ENCODE data around the gene EXOC2. TPM values are rescaled to one million over a fixed set of nuclear protein-coding genes. Genes with fewer than 3 reads are reported as not detected.

EXOC2 gene
- total RNA-seq, 2 experiments from 2014 or later = 34.5 to 34.9 TPM

GRCh38 chr6:537114-537513, 155.8 kb downstream of the EXOC2 start:
- no peak overlapping the region for H3K27ac Mint-ChIP-seq
- peaks cover 6% of the 10 kb centered on the region for H3K9me3 Mint-ChIP-seq (ENCODE audit: insufficient read depth)
- DNase-seq (no peak), ATAC-seq (no peak)
- H3K4me3 Mint-ChIP-seq = no peak overlapping the region
- no peaks in the 10 kb centered on the region for H3K4me1 Mint-ChIP-seq (ENCODE audit: low read depth)
- no peaks in the 10 kb centered on the region for H3K27me3 Mint-ChIP-seq (ENCODE audit: low read depth)
- CTCF ChIA-PET = no interaction called here
- H3K36me3 Mint-ChIP-seq (ENCODE audit: low read depth) = peaks cover 49% of the 10 kb centered on the region
- POLR2A ChIA-PET = no interaction called here

- ChIA-PET CTCF (interaction anchor here (0.7 to 1.2 kb wide), 2 partner anchors 138 to 141 kb away, joined by 3 read pairs; no protein-coding TSS in a partner anchor), POLR2A (interaction anchor here (1.1 kb wide), 1 partner anchor 131 kb away, joined by 3 read pairs; no protein-coding TSS in a partner anchor)
- H3K36me3 Mint-ChIP-seq (ENCODE audit: low read depth) = peaks cover 22% of the 10 kb centered on the region
- H3K27me3 Mint-ChIP-seq (ENCODE audit: low read depth) = no peaks in the 10 kb centered on the region
- no peak overlapping the region for H3K27ac Mint-ChIP-seq
- peaks cover 3% of the 10 kb centered on the region for H3K4me1 Mint-ChIP-seq (ENCODE audit: low read depth)
- ATAC-seq = no peak
- H3K4me3 Mint-ChIP-seq = no peak overlapping the region
- DNase-seq = no peak
- no peaks in the 10 kb centered on the region for H3K9me3 Mint-ChIP-seq (ENCODE audit: insufficient read depth)
These were observed 162.5 kb downstream of the EXOC2 start for GRCh38 chr6:530425-530824.

DNA sequence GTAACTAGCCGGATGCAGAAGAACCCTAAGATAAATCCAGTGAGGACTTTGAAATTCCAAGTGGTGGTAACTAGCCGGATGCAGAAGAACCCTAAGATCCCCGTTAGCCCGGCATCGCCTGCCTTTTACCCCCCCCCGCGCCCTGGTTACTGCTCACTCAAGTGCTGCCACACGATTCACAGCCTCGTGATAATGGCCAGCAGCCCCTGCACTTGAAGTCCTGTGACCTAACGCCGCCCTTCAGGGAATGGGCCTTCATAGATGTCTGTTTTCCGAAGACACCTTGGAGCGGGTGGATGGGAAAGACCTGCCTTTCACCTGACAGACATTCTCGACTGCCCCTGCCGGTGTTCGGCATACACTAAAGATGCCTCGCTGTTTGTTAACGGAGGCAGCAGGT, 163.9 kb downstream of the EXOC2 start:
- CTCF ChIA-PET = no interaction called here
- no peak overlapping the region for H3K27ac Mint-ChIP-seq

DNA sequence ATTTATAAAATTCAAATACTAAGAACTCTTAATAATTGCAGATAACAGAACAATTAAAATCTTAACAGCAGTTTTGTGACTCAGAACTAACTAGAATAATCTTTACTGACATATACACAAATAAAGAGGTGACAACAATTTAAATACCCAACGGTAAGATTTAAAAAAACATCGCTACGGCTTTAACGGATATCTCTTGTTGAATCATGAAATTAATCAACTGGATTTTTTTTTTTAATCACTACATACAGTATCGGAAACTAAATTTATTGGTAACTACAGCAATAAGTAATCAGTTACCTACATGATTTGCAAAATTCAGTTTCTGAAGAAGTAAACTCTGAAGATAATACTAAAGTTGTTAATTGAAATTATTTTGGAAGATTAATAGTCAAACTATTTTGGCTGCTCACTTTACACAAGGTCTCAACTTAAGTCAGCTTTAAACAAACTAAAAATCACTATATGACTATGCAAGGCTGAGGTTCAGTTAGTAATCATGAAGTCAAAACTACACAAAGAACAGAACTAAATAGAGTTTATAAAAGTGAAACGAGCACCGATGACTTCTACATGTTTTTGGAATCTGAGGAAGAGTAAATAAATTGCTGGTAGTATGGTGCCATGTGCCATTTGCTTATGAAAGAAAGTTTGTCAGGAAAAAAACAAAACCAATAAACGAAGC, 164.8 kb downstream of the EXOC2 start:
- ChIA-PET CTCF (no interaction called here), POLR2A (no interaction called here)
- no peak overlapping the region for H3K4me3 Mint-ChIP-seq
- peaks cover 17% of the 10 kb centered on the region for H3K36me3 Mint-ChIP-seq (ENCODE audit: low read depth)
- no peak for ATAC-seq
- H3K27me3 Mint-ChIP-seq (ENCODE audit: low read depth) = no peaks in the 10 kb centered on the region
- peaks cover 7% of the 10 kb centered on the region for H3K4me1 Mint-ChIP-seq (ENCODE audit: low read depth)
- H3K9me3 Mint-ChIP-seq (ENCODE audit: insufficient read depth) = no peaks in the 10 kb centered on the region
- no peak for DNase-seq
- H3K27ac Mint-ChIP-seq = no peak overlapping the region

More for the DNA sequence above, 163.9 kb downstream of the EXOC2 start:
- DNase-seq = no peak
- Mint-ChIP-seq H3K4me3 (no peak overlapping the region), H3K9me3 (ENCODE audit: insufficient read depth) (no peaks in the 10 kb centered on the region), H3K36me3 (ENCODE audit: low read depth) (peaks cover 20% of the 10 kb centered on the region), H3K27me3 (ENCODE audit: low read depth) (no peaks in the 10 kb centered on the region), H3K4me1 (ENCODE audit: low read depth) (peaks cover 7% of the 10 kb centered on the region)
- POLR2A ChIA-PET = no interaction called here
- ATAC-seq = no peak

DNA sequence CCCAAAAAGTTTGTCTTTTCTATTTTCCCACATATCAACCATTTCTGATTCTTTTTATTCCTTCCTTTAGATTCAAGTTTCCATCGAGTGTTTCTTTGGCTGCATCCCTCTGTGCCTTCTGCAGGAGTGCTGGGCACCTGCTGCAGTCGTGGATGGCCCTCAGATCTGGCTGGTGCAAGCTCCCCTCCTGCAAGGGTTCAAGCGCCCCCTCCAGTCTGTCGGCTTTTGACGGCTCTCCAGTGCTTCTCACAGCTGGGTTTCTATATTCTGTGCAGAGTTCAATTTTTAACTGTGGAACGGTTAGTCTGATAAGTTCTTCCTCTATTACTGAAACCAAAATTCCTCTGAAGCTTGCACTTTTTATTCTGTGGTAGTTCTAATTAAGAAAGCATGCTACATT, 168.1 kb downstream of the EXOC2 start:
- DNase-seq (peak; percentile 65), ATAC-seq (peak; percentile 60)
- H3K9me3 Mint-ChIP-seq (ENCODE audit: insufficient read depth) = peaks cover 3% of the 10 kb centered on the region
- H3K27me3 Mint-ChIP-seq (ENCODE audit: low read depth) = no peaks in the 10 kb centered on the region
- ChIA-PET CTCF (interaction anchor here (0.8 to 2.8 kb wide), 7 partner anchors 9 to 134 kb away, joined by 3 to 19 read pairs (median 3); partner anchors contain the start of gene IRF4), POLR2A (interaction anchor here (1.3 to 1.7 kb wide), 2 partner anchors 121 to 135 kb away, joined by 5 to 6 read pairs; no protein-coding TSS in a partner anchor)
- no peak overlapping the region for H3K4me3 Mint-ChIP-seq
- H3K36me3 Mint-ChIP-seq (ENCODE audit: low read depth) = peaks cover 30% of the 10 kb centered on the region
- H3K27ac Mint-ChIP-seq = no peak overlapping the region
- H3K4me1 Mint-ChIP-seq (ENCODE audit: low read depth) = peaks cover 6% of the 10 kb centered on the region

GRCh38 chr6:520820-521219, 172.1 kb downstream of the EXOC2 start:
- Mint-ChIP-seq H3K27ac (peak overlapping the region; percentile 40), H3K4me3 (no peak overlapping the region), H3K9me3 (ENCODE audit: insufficient read depth) (peaks cover 14% of the 10 kb centered on the region), H3K4me1 (ENCODE audit: low read depth) (peaks cover 6% of the 10 kb centered on the region), H3K27me3 (ENCODE audit: low read depth) (no peaks in the 10 kb centered on the region), H3K36me3 (ENCODE audit: low read depth) (peaks cover 41% of the 10 kb centered on the region)
- DNase-seq (no peak), ATAC-seq (no peak)
- ChIA-PET POLR2A (no interaction called here), CTCF (no interaction called here)

DNA sequence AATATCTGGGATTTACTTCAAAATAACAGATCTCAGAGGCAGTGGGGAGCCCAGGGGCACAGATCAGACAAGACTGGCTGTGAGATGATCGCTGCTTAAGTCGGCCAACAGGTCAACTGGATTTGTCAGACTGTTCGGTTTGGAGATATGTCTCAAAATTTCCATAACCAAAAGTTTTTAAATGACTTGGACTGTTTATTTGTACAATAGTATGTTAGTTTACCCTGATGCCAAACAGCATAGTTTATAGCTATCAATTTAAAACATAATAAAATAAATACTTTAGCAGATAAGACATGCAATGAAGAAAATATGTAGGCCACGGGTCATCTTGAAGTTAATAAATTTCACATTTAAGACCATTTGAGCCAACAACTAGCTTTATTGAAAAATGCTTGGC, 174.7 kb downstream of the EXOC2 start:
- ChIA-PET CTCF (interaction anchor here (1.1 to 1.9 kb wide), 6 partner anchors 18 to 330 kb away, joined by 3 to 6 read pairs (median 4); no protein-coding TSS in a partner anchor), POLR2A (interaction anchor here (1.2 kb wide), 1 partner anchor 19 kb away, joined by 3 read pairs; no protein-coding TSS in a partner anchor)
- no peak for ATAC-seq
- H3K4me3 Mint-ChIP-seq = no peak overlapping the region
- DNase-seq = no peak
- H3K9me3 Mint-ChIP-seq (ENCODE audit: insufficient read depth) = peaks cover 14% of the 10 kb centered on the region
- no peaks in the 10 kb centered on the region for H3K27me3 Mint-ChIP-seq (ENCODE audit: low read depth)
- H3K27ac Mint-ChIP-seq = no peak overlapping the region
- peaks cover 44% of the 10 kb centered on the region for H3K36me3 Mint-ChIP-seq (ENCODE audit: low read depth)
- peaks cover 23% of the 10 kb centered on the region for H3K4me1 Mint-ChIP-seq (ENCODE audit: low read depth)

- H3K27me3 Mint-ChIP-seq (ENCODE audit: low read depth) = no peaks in the 10 kb centered on the region
- peaks cover 14% of the 10 kb centered on the region for H3K9me3 Mint-ChIP-seq (ENCODE audit: insufficient read depth)
- peaks cover 40% of the 10 kb centered on the region for H3K36me3 Mint-ChIP-seq (ENCODE audit: low read depth)
- ChIA-PET POLR2A (no interaction called here), CTCF (no interaction called here)
- H3K27ac Mint-ChIP-seq = no peak overlapping the region
- no peak overlapping the region for H3K4me3 Mint-ChIP-seq
- DNase-seq = no peak
- no peak for ATAC-seq
- peaks cover 38% of the 10 kb centered on the region for H3K4me1 Mint-ChIP-seq (ENCODE audit: low read depth)
These were observed 176.7 kb downstream of the EXOC2 start for GRCh38 chr6:516213-516612.

DNA sequence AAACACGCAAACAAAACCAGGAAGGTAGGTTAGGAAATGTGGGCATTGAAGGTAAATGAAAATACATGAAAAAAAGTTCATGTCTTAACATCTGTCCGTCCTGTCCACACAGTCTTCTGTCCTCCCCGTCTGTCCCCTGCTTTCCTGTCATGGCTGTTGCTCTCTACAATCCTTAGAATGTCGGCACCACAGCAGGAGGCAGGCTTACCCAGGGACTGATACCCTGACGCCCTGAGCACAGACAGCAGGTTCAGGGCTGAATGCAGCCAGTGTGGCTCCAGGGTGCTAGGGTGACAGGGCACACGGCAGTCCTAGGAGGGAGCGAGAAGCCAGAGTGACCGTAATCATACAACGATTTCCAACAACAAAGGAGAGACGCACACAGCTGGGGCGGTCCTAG, 177.7 kb downstream of the EXOC2 start:
- CTCF ChIA-PET = no interaction called here
- DNase-seq = no peak
- H3K27ac Mint-ChIP-seq = no peak overlapping the region
- H3K4me3 Mint-ChIP-seq = no peak overlapping the region
- H3K9me3 Mint-ChIP-seq (ENCODE audit: insufficient read depth) = peaks cover 11% of the 10 kb centered on the region
- POLR2A ChIA-PET = no interaction called here
- peaks cover 45% of the 10 kb centered on the region for H3K4me1 Mint-ChIP-seq (ENCODE audit: low read depth)
- ATAC-seq = no peak
- H3K36me3 Mint-ChIP-seq (ENCODE audit: low read depth) = peaks cover 37% of the 10 kb centered on the region
- H3K27me3 Mint-ChIP-seq (ENCODE audit: low read depth) = no peaks in the 10 kb centered on the region

GRCh38 chr6:514396-514978, 178.5 kb downstream of the EXOC2 start:
- no peak for ATAC-seq
- Mint-ChIP-seq H3K4me1 (ENCODE audit: low read depth) (peaks cover 53% of the 10 kb centered on the region), H3K27ac (peak overlapping the region; percentile 59), H3K4me3 (no peak overlapping the region), H3K36me3 (ENCODE audit: low read depth) (peaks cover 37% of the 10 kb centered on the region), H3K27me3 (ENCODE audit: low read depth) (no peaks in the 10 kb centered on the region), H3K9me3 (ENCODE audit: insufficient read depth) (peaks cover 11% of the 10 kb centered on the region)
- ChIA-PET CTCF (interaction anchor here (1.3 kb wide), 1 partner anchor 40 kb away, joined by 3 read pairs; no protein-coding TSS in a partner anchor), POLR2A (no interaction called here)
- DNase-seq = no peak

- Mint-ChIP-seq H3K9me3 (ENCODE audit: insufficient read depth) (peaks cover 11% of the 10 kb centered on the region), H3K36me3 (ENCODE audit: low read depth) (peaks cover 37% of the 10 kb centered on the region), H3K27ac (peak overlapping the region; percentile 59), H3K4me1 (ENCODE audit: low read depth) (peaks cover 58% of the 10 kb centered on the region), H3K27me3 (ENCODE audit: low read depth) (no peaks in the 10 kb centered on the region), H3K4me3 (no peak overlapping the region)
- no peak for ATAC-seq
- ChIA-PET CTCF (interaction anchor here (0.6 to 1.3 kb wide), 2 partner anchors 39 to 79 kb away, joined by 3 to 4 read pairs; no protein-coding TSS in a partner anchor), POLR2A (interaction anchor here (1.1 kb wide), 1 partner anchor 23 kb away, joined by 3 read pairs; no protein-coding TSS in a partner anchor)
- no peak for DNase-seq
These were observed 179.0 kb downstream of the EXOC2 start for GRCh38 chr6:513961-514360.

DNA sequence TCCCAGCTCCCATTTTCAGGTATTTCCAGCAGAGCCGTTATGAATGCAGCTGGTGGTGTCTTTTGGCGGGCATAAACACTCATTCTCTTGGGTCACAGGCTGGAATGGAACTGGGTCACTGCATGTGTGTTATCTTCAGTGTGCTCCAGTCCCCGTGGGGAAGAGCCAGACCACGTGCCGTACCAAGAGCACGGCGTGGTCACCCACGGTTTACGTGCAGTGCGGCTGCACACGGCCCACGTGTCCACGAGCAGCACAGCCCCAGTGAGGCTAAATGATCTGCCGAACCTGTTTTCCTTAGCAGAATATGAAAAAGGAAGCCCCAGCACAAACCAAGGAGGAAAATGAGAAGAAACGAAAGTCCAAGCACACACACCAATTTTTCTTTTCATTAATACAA, 179.9 kb downstream of the EXOC2 start:
- ATAC-seq (no peak), DNase-seq (no peak)
- no peaks in the 10 kb centered on the region for H3K27me3 Mint-ChIP-seq (ENCODE audit: low read depth)
- H3K4me3 Mint-ChIP-seq = no peak overlapping the region
- peaks cover 67% of the 10 kb centered on the region for H3K4me1 Mint-ChIP-seq (ENCODE audit: low read depth)
- CTCF ChIA-PET = no interaction called here
- no peak overlapping the region for H3K27ac Mint-ChIP-seq
- H3K36me3 Mint-ChIP-seq (ENCODE audit: low read depth) = peaks cover 30% of the 10 kb centered on the region
- POLR2A ChIA-PET = interaction anchor here (1.1 kb wide), 1 partner anchor 22 kb away, joined by 3 read pairs; no protein-coding TSS in a partner anchor
- H3K9me3 Mint-ChIP-seq (ENCODE audit: insufficient read depth) = peaks cover 7% of the 10 kb centered on the region

Data from activated CD8-positive, alpha-beta T cell treated with anti-CD3 and anti-CD28 coated beads, Interleukin-2, amount 10 ng/mL, durations not matched to agents 7 days and 5 days (primary cell).